ENCODE results near the gene MGAT4A.

MGAT4A gene

GRCh38 chr2:98775146-98775986 is 44.4 kb upstream of the MGAT4A start:
- Histone ChIP-seq H3K36me3 (ENCODE audit: insufficient read depth, low read length) (no peaks in the 10 kb centered on the region), H3K9me2 (ENCODE audit: low read depth, low read length) (no peaks in the 10 kb centered on the region), H2AFZ (ENCODE audit: low read length) (no peak overlapping the region), H3F3A (ENCODE audit: insufficient read depth, low read length) (no peaks in the 10 kb centered on the region), H3K4me3 (ENCODE audit: low read depth, low read length, poor library complexity, severe bottlenecking) (no peak overlapping the region), H3K27me3 (ENCODE audit: insufficient read depth, low read length) (no peaks in the 10 kb centered on the region; the same call in 1 of the 2 replicates), H3K9me3 (ENCODE audit: low read length) (no peaks in the 10 kb centered on the region), H3K9ac (ENCODE audit: low read length) (no peak overlapping the region), H3K27ac (ENCODE audit: low read depth, low read length, poor library complexity, severe bottlenecking) (no peak overlapping the region), H3K4me1 (ENCODE audit: insufficient read depth, low read length, severe bottlenecking) (peaks cover 9% of the 10 kb centered on the region), H3K4me2 (ENCODE audit: low read length) (no peak overlapping the region), H4K20me1 (ENCODE audit: insufficient read depth, low read length) (no peaks in the 10 kb centered on the region), H3K79me2 (ENCODE audit: insufficient read depth, low read length) (no peaks in the 10 kb centered on the region)
- TF ChIP-seq EZH2 (IDR thresholded peaks at IDR 0.05; ENCODE audit: borderline replicate concordance, low read length) (no peak), CTCF (IDR thresholded peaks at IDR 0.05; ENCODE audit: low read length) (no peak)

GRCh38 chr2:98773907-98774306 is 43.0 kb upstream of the MGAT4A start:
- H3K4me2 ChIP-seq (ENCODE audit: low read length) = no peak overlapping the region
- no peaks in the 10 kb centered on the region for H3K9me2 ChIP-seq (ENCODE audit: low read depth, low read length)
- no peak overlapping the region for H2AFZ ChIP-seq (ENCODE audit: low read length)
- TF ChIP-seq CTCF (IDR thresholded peaks at IDR 0.05; ENCODE audit: low read length) (no peak), EZH2 (IDR thresholded peaks at IDR 0.05; ENCODE audit: borderline replicate concordance, low read length) (no peak)
- no peak overlapping the region for H3K27ac ChIP-seq (ENCODE audit: low read depth, low read length, poor library complexity, severe bottlenecking)
- no peaks in the 10 kb centered on the region; the same call in 1 of the 2 replicates for H3K27me3 ChIP-seq (ENCODE audit: insufficient read depth, low read length)
- no peaks in the 10 kb centered on the region for H3F3A ChIP-seq (ENCODE audit: insufficient read depth, low read length)
- H3K9me3 ChIP-seq (ENCODE audit: low read length) = no peaks in the 10 kb centered on the region
- H3K4me1 ChIP-seq (ENCODE audit: insufficient read depth, low read length, severe bottlenecking) = peaks cover 9% of the 10 kb centered on the region
- no peak overlapping the region for H3K9ac ChIP-seq (ENCODE audit: low read length)
- H4K20me1 ChIP-seq (ENCODE audit: insufficient read depth, low read length) = no peaks in the 10 kb centered on the region
- no peaks in the 10 kb centered on the region for H3K79me2 ChIP-seq (ENCODE audit: insufficient read depth, low read length)
- no peaks in the 10 kb centered on the region for H3K36me3 ChIP-seq (ENCODE audit: insufficient read depth, low read length)
- H3K4me3 ChIP-seq (ENCODE audit: low read depth, low read length, poor library complexity, severe bottlenecking) = no peak overlapping the region

GRCh38 chr2:98773169-98773568 is 42.2 kb upstream of the MGAT4A start:
- Histone ChIP-seq H3K9ac (ENCODE audit: low read length) (no peak overlapping the region), H3K27ac (ENCODE audit: low read depth, low read length, poor library complexity, severe bottlenecking) (no peak overlapping the region), H3K4me1 (ENCODE audit: insufficient read depth, low read length, severe bottlenecking) (peaks cover 9% of the 10 kb centered on the region), H3K27me3 (ENCODE audit: insufficient read depth, low read length) (no peaks in the 10 kb centered on the region; the same call in 1 of the 2 replicates), H3K4me2 (ENCODE audit: low read length) (no peak overlapping the region), H3K9me2 (ENCODE audit: low read depth, low read length) (no peaks in the 10 kb centered on the region), H4K20me1 (ENCODE audit: insufficient read depth, low read length) (no peaks in the 10 kb centered on the region), H3K4me3 (ENCODE audit: low read depth, low read length, poor library complexity, severe bottlenecking) (no peak overlapping the region), H3K36me3 (ENCODE audit: insufficient read depth, low read length) (no peaks in the 10 kb centered on the region), H3F3A (ENCODE audit: insufficient read depth, low read length) (no peaks in the 10 kb centered on the region), H3K79me2 (ENCODE audit: insufficient read depth, low read length) (no peaks in the 10 kb centered on the region), H2AFZ (ENCODE audit: low read length) (no peak overlapping the region), H3K9me3 (ENCODE audit: low read length) (no peaks in the 10 kb centered on the region)
- no peak for TF ChIP-seq EZH2 (IDR thresholded peaks at IDR 0.05; ENCODE audit: borderline replicate concordance, low read length)
- no peak for TF ChIP-seq CTCF (IDR thresholded peaks at IDR 0.05; ENCODE audit: low read length)
